ENCODE data around the gene PDE1A. TPM values are rescaled to one million over a fixed set of nuclear protein-coding genes. Genes with fewer than 3 reads are reported as not detected.

PDE1A gene
- total and polyA plus RNA-seq, 9 donors = 7.3 to 13.8 (median 10.7) TPM

DNA sequence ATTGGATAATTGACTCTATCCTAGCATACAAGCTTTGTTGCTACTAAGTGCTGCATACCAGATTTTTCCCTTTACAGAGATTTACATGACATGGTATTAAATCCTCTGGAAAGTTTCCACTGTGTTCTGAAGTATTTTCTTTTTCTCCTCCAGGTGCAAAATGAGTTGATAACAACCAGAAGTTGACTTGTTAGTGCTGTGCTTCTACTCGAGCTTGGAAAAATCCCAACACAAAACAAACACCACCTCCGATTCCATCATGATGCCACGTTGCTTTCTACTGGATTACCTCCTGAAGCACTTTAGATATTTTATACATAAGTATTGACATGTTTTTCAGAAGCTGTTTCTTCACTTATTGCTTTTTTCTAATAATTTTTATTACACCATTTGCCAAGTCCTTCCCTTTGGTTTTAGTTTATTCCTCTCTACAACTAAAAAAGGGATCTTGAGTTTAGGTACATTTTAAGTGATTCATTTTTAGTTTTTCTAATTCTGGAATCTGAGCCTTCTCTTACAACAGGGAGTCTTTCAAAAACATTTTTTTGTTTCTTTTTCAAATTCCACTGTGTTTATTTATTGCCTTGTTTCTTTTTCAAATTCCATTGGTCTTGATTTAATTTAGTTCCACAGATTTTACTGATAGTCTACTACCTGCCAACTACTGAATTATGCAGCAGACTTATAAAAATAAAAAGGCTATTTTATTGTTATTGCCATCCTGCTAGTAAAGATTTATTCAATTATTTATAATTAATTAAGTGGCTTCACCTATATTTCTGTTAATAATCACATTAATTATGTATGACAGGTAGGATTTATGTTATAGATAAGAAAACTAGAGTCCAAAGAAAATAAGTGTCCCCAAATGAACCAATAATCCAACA is 297.8 kb downstream of the PDE1A start:
- 40% methylated on average over 1 of the region's 3 CpGs for WGBS (ENCODE audit: insufficient coverage)
- Histone ChIP-seq H3K27me3 (ENCODE audit: control insufficient read depth, insufficient read depth, low read length) (no peaks in the 10 kb centered on the region), H3K27ac (ENCODE audit: low read length) (no peak overlapping the region), H3K4me3 (ENCODE audit: low read length) (no peak overlapping the region), H3K36me3 (ENCODE audit: control insufficient read depth, insufficient read depth, low read length) (no peaks in the 10 kb centered on the region), H3K9me3 (replicated peaks; ENCODE audit: control insufficient read depth, low read depth, low read length) (no peaks in the 10 kb centered on the region), H3K4me1 (ENCODE audit: control insufficient read depth, insufficient read depth, low read length) (no peaks in the 10 kb centered on the region)
- no peak for DNase-seq

DNA sequence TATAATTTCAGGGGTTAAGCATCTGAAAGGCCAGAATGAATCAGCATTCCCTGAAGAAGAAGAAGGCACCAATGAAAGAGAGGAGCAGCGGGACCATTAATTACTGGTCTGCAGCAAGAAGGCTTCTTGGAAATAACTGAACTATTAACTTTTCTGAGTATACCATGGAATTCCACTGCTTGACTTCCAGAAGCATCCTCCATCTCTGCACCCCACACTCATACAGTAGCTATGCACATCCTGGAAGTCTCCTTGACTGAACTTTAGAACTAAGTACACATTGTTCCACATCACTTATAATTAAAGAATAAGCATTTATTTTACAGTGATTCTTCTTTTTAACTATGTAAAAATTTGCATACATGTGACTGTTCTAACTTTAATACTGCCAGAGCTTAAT is 309.6 kb downstream of the PDE1A start:
- Histone ChIP-seq H3K4me1 (ENCODE audit: control insufficient read depth, insufficient read depth, low read length) (no peaks in the 10 kb centered on the region), H3K36me3 (ENCODE audit: control insufficient read depth, insufficient read depth, low read length) (no peaks in the 10 kb centered on the region), H3K27me3 (ENCODE audit: control insufficient read depth, insufficient read depth, low read length) (no peaks in the 10 kb centered on the region), H3K27ac (ENCODE audit: low read length) (no peak overlapping the region), H3K4me3 (ENCODE audit: low read length) (no peak overlapping the region), H3K9me3 (replicated peaks; ENCODE audit: control insufficient read depth, low read depth, low read length) (no peaks in the 10 kb centered on the region)
- no peak for DNase-seq
- no CpG with 5 or more reads among the region's 1 CpG for WGBS (ENCODE audit: insufficient coverage)

DNA sequence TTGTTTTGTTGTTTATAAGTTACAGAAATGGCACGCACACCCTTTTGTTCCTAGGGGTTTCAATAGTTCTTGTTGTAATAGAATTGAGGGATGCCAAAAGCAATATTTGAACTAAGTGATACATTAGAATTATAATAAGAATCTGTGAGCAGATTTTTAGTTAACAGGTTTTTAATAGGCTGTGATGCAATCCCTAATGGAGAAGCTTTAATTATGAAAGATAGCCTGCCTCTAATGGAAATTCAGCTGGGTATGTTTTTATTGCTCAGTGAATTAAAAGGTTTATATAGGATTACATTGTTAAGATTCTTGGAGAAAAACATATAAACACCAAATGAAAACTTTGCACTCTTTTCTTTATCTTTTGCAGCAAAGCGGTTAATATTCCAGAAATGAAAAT is 310.1 kb downstream of the PDE1A start:
- H3K27ac ChIP-seq (ENCODE audit: low read length) = no peak overlapping the region
- H3K36me3 ChIP-seq (ENCODE audit: control insufficient read depth, insufficient read depth, low read length) = no peaks in the 10 kb centered on the region
- no peaks in the 10 kb centered on the region for H3K9me3 ChIP-seq (replicated peaks; ENCODE audit: control insufficient read depth, low read depth, low read length)
- no CpG with 5 or more reads among the region's 2 CpGs for WGBS (ENCODE audit: insufficient coverage)
- DNase-seq = no peak
- no peak overlapping the region for H3K4me3 ChIP-seq (ENCODE audit: low read length)
- no peaks in the 10 kb centered on the region for H3K4me1 ChIP-seq (ENCODE audit: control insufficient read depth, insufficient read depth, low read length)
- H3K27me3 ChIP-seq (ENCODE audit: control insufficient read depth, insufficient read depth, low read length) = no peaks in the 10 kb centered on the region

DNA sequence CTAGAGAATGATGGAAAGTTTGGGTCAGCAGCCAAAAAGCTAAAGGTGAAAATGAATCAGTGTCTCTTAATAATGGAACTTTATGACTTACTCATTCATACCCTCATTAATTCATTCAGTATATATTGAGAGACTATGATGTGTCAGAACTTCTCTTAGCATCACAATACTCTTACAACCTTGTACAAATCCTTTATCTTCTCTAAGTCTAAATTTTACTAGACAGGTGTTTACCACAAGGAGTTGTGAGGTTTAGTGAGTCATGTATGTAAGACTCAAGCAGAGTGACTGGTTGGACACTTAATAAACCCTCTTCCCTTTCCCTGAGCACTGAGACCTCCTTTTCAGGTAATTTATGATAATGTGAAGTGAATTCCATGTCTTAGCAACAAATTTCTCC is 311.6 kb downstream of the PDE1A start:
- Histone ChIP-seq H3K27me3 (ENCODE audit: control insufficient read depth, insufficient read depth, low read length) (no peaks in the 10 kb centered on the region), H3K4me3 (ENCODE audit: low read length) (no peak overlapping the region), H3K27ac (ENCODE audit: low read length) (no peak overlapping the region), H3K4me1 (ENCODE audit: control insufficient read depth, insufficient read depth, low read length) (no peaks in the 10 kb centered on the region), H3K36me3 (ENCODE audit: control insufficient read depth, insufficient read depth, low read length) (no peaks in the 10 kb centered on the region), H3K9me3 (replicated peaks; ENCODE audit: control insufficient read depth, low read depth, low read length) (no peaks in the 10 kb centered on the region)
- DNase-seq = no peak

DNA sequence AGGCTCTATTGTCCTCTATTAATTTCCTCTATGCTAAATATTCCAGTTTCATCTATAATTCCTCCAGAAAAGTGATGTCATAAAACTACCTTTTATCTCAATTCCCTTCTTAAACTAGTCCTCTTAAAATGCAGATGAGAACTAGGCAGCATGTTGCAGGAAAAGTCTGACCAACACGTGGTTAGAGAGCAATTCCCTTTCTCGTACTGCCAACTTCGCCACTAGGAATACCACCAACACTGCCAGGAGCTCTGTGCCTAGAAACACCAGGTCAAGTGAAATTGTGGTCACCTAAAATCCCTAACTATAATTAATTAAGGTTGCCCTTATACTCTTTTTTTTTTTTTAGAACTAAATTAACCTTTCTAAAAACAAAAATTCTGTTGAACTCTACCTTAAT is 313.5 kb downstream of the PDE1A start:
- Histone ChIP-seq H3K4me3 (ENCODE audit: low read length) (no peak overlapping the region), H3K4me1 (ENCODE audit: control insufficient read depth, insufficient read depth, low read length) (no peaks in the 10 kb centered on the region), H3K27ac (ENCODE audit: low read length) (no peak overlapping the region), H3K9me3 (replicated peaks; ENCODE audit: control insufficient read depth, low read depth, low read length) (no peaks in the 10 kb centered on the region), H3K36me3 (ENCODE audit: control insufficient read depth, insufficient read depth, low read length) (no peaks in the 10 kb centered on the region), H3K27me3 (ENCODE audit: control insufficient read depth, insufficient read depth, low read length) (no peaks in the 10 kb centered on the region)
- no peak for DNase-seq
- 100% methylated on average over 1 of the region's 3 CpGs for WGBS (ENCODE audit: insufficient coverage)

DNA sequence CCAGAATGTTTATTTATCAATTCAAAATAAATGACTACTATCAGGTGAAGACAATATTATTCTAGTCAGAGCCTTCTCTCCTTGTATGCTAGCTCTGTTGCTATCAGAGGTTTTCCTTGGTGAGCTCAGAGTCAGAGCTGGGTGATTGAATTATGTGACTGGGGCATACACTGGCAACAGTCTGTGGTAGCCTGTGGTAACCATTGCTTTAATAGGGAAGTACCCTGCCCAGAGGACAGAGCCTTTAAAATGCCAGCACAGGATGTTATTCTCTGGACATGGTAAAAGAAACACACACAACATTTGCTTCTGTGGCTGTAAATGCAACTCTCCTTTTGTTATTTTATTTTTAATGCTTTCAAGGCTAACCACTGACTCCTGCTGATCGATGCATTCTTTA is 316.5 kb downstream of the PDE1A start:
- no peak for DNase-seq
- Histone ChIP-seq H3K4me3 (ENCODE audit: low read length) (no peak overlapping the region), H3K27ac (ENCODE audit: low read length) (no peak overlapping the region), H3K4me1 (ENCODE audit: control insufficient read depth, insufficient read depth, low read length) (no peaks in the 10 kb centered on the region), H3K36me3 (ENCODE audit: control insufficient read depth, insufficient read depth, low read length) (no peaks in the 10 kb centered on the region), H3K9me3 (replicated peaks; ENCODE audit: control insufficient read depth, low read depth, low read length) (no peaks in the 10 kb centered on the region), H3K27me3 (ENCODE audit: control insufficient read depth, insufficient read depth, low read length) (no peaks in the 10 kb centered on the region)
- WGBS (ENCODE audit: insufficient coverage) = no CpG with 5 or more reads among the region's 1 CpG

DNA sequence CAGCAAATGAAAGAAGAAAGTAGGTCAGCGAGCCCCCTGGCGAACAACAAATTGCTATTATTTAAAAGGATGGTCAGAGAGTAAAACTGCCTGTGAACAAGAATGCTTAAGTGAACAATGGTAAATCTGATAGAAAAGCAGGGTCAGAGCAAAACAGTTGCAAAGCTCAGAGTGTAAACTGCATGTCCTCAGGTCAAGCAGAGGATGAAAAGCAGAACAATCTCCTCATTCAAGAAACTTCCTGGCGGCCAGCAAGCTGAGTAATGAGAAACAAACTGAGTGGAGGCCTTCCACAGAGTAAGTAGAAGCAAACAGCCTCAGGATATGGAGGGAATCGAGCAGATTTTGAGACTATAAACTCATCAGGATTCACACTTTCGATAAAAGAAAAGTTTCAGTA is 323.3 kb downstream of the PDE1A start:
- H3K27me3 ChIP-seq (ENCODE audit: control insufficient read depth, insufficient read depth, low read length) = no peaks in the 10 kb centered on the region
- H3K9me3 ChIP-seq (replicated peaks; ENCODE audit: control insufficient read depth, low read depth, low read length) = no peaks in the 10 kb centered on the region
- no peaks in the 10 kb centered on the region for H3K36me3 ChIP-seq (ENCODE audit: control insufficient read depth, insufficient read depth, low read length)
- H3K27ac ChIP-seq (ENCODE audit: low read length) = no peak overlapping the region
- H3K4me3 ChIP-seq (ENCODE audit: low read length) = no peak overlapping the region
- no peaks in the 10 kb centered on the region for H3K4me1 ChIP-seq (ENCODE audit: control insufficient read depth, insufficient read depth, low read length)
- DNase-seq = peak; percentile 37
- 73% methylated on average over 3 of the region's 5 CpGs for WGBS (ENCODE audit: insufficient coverage)

DNA sequence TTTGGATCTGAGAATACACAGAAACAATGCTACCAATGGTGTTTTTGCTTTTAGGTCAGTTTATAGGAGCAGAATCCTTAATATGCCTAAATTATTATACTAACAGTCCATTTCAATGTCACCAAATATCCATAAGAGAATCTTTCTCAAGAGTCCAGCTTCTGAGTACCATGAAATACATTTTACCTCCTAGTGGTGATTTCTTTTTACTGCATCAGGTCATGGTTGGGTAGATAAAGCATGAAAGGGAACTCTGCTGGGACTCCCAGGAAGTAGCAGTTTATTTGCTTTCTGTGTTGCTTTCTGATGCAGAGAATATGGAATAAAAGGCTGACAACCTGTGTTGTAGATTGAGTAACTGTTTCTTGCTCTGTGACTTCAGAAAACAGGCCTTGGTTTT is 325.6 kb downstream of the PDE1A start:
- Histone ChIP-seq H3K36me3 (ENCODE audit: control insufficient read depth, insufficient read depth, low read length) (no peaks in the 10 kb centered on the region), H3K27ac (ENCODE audit: low read length) (no peak overlapping the region), H3K27me3 (ENCODE audit: control insufficient read depth, insufficient read depth, low read length) (no peaks in the 10 kb centered on the region), H3K4me3 (ENCODE audit: low read length) (no peak overlapping the region), H3K9me3 (replicated peaks; ENCODE audit: control insufficient read depth, low read depth, low read length) (no peaks in the 10 kb centered on the region), H3K4me1 (ENCODE audit: control insufficient read depth, insufficient read depth, low read length) (no peaks in the 10 kb centered on the region)
- no peak for DNase-seq

DNA sequence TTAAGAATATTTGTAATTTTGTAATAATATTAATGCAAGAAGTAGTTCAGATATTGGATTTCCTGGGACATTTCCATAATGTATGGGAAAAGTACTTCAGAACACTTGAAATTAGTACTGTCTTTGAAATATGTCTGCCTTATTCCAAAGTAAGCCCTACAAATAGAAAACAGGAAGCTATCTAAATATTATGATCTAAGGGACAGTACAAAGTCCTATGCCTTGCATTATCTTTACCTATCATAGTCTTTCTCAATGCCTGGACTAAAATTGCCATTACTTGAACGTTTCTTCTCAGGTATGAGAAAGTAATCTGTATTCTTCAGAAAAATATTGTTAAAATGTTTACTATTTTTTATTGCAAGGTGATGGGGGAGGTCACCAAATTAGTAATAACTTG is 328.2 kb downstream of the PDE1A start:
- DNase-seq = no peak
- Histone ChIP-seq H3K36me3 (ENCODE audit: control insufficient read depth, insufficient read depth, low read length) (no peaks in the 10 kb centered on the region), H3K27me3 (ENCODE audit: control insufficient read depth, insufficient read depth, low read length) (no peaks in the 10 kb centered on the region), H3K4me1 (ENCODE audit: control insufficient read depth, insufficient read depth, low read length) (no peaks in the 10 kb centered on the region), H3K4me3 (ENCODE audit: low read length) (no peak overlapping the region), H3K9me3 (replicated peaks; ENCODE audit: control insufficient read depth, low read depth, low read length) (no peaks in the 10 kb centered on the region), H3K27ac (ENCODE audit: low read length) (no peak overlapping the region)
- WGBS (ENCODE audit: insufficient coverage) = no CpG with 5 or more reads among the region's 1 CpG

DNA sequence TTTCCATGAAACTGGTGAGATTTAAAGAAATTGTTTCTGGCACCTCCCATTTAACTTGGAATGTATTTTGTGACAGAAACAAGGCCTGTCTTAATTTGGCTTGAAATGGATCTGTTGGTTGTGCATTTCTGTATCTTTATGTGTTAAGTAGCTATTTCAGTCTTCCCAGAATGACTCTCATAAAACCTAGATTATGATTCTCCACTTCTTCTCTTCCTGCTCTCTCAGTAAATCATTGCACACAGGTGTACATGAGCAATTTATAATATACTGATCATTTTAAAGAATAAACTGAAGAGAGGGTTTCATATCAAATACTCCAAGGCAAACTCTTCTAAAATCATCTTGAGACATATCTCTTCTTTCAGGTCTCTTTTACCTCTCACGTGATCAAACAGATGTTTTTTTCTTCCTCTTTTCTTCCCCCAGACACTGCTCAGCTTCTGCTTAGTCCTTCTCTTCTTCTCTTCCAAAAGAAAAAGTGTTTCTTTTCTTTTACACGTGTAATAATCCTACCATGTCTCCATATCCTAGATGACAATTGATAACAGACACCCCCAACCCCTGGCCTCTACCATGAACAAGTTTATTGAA is 329.2 kb downstream of the PDE1A start:
- no peak overlapping the region for H3K4me3 ChIP-seq (ENCODE audit: low read length)
- no peaks in the 10 kb centered on the region for H3K4me1 ChIP-seq (ENCODE audit: control insufficient read depth, insufficient read depth, low read length)
- no peaks in the 10 kb centered on the region for H3K27me3 ChIP-seq (ENCODE audit: control insufficient read depth, insufficient read depth, low read length)
- WGBS (ENCODE audit: insufficient coverage) = 33% methylated on average over 1 of the region's 2 CpGs
- H3K9me3 ChIP-seq (replicated peaks; ENCODE audit: control insufficient read depth, low read depth, low read length) = no peaks in the 10 kb centered on the region
- no peak for DNase-seq
- no peak overlapping the region for H3K27ac ChIP-seq (ENCODE audit: low read length)
- no peaks in the 10 kb centered on the region for H3K36me3 ChIP-seq (ENCODE audit: control insufficient read depth, insufficient read depth, low read length)

Measured in muscle of leg (tissue), 11 donors.